HG03520 (cell line): ENCODE measurements around the gene CALML3.

ENCODE experiments used
- ATAC-seq: cut with Tn5 transposase; IDR thresholded peaks from one replicate; pipeline ENCODE4 v1.9.1; 2021; ENCODE audit warnings: mild to moderate bottlenecking, moderate library complexity; ENCODE audit not compliant: unreplicated experiment

Gene CALML3

GRCh38 chr10:5506246-5506645 is 18.5 kb upstream of the CALML3 start:
- no peak for ATAC-seq

GRCh38 chr10:5506751-5507648 is 17.8 kb upstream of the CALML3 start:
- ATAC-seq: no peak

- no peak for ATAC-seq
These were observed 17.1 kb upstream of the CALML3 start for GRCh38 chr10:5507649-5508131.

- no peak for ATAC-seq
These were observed 16.6 kb upstream of the CALML3 start for GRCh38 chr10:5508161-5508604.

- ATAC-seq: no peak
These were observed 16.0 kb upstream of the CALML3 start for GRCh38 chr10:5508786-5509185.

- no peak for ATAC-seq
These were observed 15.5 kb upstream of the CALML3 start for GRCh38 chr10:5509236-5509635.

GRCh38 chr10:5509691-5510090 is 15.1 kb upstream of the CALML3 start:
- ATAC-seq: no peak

- no peak for ATAC-seq
These were observed 14.3 kb upstream of the CALML3 start for GRCh38 chr10:5510281-5511072.

- ATAC-seq: no peak
These were observed 13.4 kb upstream of the CALML3 start for GRCh38 chr10:5511231-5511884.

GRCh38 chr10:5511885-5512280 is 12.9 kb upstream of the CALML3 start:
- ATAC-seq: no peak

- no peak for ATAC-seq
These were observed 12.4 kb upstream of the CALML3 start for GRCh38 chr10:5512331-5512730.

- ATAC-seq: no peak
These were observed 11.7 kb upstream of the CALML3 start for GRCh38 chr10:5512881-5513612.

- no peak for ATAC-seq
These were observed 10.4 kb upstream of the CALML3 start for GRCh38 chr10:5514226-5514850.

- no peak for ATAC-seq
These were observed 8.6 kb upstream of the CALML3 start for GRCh38 chr10:5515948-5516761.

- no peak for ATAC-seq
These were observed 7.2 kb upstream of the CALML3 start for GRCh38 chr10:5517546-5517945.

- ATAC-seq: no peak
These were observed 6.6 kb upstream of the CALML3 start for GRCh38 chr10:5518143-5518542.

GRCh38 chr10:5519054-5519453 is 5.7 kb upstream of the CALML3 start:
- ATAC-seq: no peak

GRCh38 chr10:5522913-5523560 is 1.7 kb upstream of the CALML3 start:
- no peak for ATAC-seq
